Measurements from ENCODE around the gene PHOX2A.

GRCh38 chr11:72228229-72228843, 15.6 kb downstream of the PHOX2A start:
- TF ChIP-seq, protein P1, sequence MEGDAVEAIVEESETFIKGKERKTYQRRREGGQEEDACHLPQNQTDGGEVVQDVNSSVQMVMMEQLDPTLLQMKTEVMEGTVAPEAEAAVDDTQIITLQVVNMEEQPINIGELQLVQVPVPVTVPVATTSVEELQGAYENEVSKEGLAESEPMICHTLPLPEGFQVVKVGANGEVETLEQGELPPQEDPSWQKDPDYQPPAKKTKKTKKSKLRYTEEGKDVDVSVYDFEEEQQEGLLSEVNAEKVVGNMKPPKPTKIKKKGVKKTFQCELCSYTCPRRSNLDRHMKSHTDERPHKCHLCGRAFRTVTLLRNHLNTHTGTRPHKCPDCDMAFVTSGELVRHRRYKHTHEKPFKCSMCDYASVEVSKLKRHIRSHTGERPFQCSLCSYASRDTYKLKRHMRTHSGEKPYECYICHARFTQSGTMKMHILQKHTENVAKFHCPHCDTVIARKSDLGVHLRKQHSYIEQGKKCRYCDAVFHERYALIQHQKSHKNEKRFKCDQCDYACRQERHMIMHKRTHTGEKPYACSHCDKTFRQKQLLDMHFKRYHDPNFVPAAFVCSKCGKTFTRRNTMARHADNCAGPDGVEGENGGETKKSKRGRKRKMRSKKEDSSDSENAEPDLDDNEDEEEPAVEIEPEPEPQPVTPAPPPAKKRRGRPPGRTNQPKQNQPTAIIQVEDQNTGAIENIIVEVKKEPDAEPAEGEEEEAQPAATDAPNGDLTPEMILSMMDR (IDR thresholded peaks at IDR 0.05; ENCODE audit: insufficient read depth, low read length): no peak
- TF ChIP-seq REST (IDR thresholded peaks at IDR 0.05; ENCODE audit: insufficient replicate concordance, low read depth) (no peak), POLR2AphosphoS5 (IDR thresholded peaks at IDR 0.05; ENCODE audit: low read depth) (no peak)
